ENCODE data around the gene CYP26A1.

CYP26A1 gene

DNA sequence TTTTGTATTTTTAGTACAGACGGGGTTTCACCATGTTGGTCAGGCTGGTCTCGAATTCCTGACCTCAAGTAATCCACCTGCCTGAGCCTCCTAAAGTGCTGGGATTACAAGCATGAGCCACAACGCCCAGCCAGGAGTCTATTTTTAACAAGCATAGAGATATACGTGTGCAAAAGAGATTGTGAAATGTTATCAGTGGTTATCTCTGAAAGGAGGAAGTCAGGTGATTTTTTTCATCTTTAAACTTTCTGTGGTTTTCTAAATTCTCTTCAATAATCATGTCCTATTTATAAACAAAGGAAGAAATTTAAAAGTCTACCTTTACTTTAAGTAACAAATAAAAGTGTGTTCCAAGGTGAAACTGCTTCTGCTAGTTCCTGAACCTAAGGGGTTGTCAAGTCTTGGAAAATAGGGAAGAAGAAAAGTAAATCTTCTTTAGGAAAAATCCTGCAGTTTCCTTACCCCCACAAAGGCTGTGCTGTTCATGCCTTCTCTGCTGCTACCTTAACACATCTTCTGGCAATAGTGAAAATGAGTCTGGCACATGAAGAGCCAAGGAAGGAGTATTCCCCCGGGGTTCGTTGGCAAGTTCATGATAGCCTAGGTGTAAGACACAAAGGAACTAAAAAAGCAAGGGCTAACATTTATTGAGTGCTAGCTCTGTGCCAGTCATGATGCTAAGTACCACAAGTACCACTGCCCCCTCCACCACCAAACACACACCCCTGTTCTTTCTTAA is 51.1 kb downstream of the CYP26A1 start:
- DNase-seq, result no peak

DNA sequence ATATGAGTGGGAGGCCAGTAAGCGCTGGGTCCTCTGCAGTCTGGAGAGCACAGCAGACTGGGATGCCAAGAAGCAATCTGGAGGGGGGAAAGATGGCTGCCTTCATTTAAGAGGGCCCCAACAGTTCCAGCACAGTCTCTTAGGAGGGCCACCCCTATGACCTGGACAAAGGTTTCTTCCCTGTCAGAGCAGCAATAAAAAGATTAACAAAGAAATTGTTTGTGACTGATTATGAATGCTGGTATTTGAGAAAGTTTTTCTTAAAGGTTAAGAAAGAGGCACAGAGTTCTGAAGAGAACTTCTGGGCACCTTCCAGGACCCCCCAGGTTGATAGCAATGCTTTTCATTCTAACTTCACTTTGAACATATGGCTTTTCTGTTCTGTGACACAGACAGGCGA is 52.3 kb downstream of the CYP26A1 start:
- DNase-seq, result no peak

DNA sequence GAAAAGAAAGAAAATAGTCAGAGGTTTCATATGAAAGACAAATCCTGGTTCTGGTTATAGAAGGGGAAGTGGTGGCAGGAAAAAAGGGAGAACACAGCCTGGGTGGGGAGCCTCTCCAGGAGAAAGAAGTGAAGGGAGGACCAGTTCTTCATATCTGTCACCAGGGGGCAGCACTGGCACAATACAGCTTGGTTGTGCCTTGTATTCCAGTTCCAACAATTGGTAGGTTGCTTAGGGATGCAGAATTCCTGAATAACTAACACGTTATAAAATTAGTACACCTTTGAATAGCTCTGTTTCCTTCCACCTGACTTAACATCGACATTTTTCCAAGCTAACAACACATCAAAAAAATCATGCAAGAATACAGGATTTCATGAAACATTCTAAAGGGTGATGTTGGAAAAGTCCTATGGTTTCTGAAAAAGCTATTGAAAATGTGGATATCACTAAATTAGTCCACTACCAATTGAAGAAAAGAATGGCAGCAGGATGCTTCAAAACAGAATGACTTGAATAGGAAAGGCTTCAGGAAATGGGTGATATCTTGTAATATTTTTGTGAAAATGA is 52.9 kb downstream of the CYP26A1 start:
- DNase-seq, result no peak

Measured in GF-D8 (cell line).